Fibroblast of the conjunctiva (primary cell): Measurements from ENCODE around the gene LRRC75B.
"Not testable (repeated sequence)": the region's sequence is repeated elsewhere in the genome, so short reads cannot be mapped to it uniquely, and the experiment has no call there.

ENCODE experiments used
- DNase-seq: peaks from one replicate; pipeline ENCODE4 v3.0.0-alpha.2; 2010; ENCODE audit warnings: low read depth

Gene LRRC75B, protein sequence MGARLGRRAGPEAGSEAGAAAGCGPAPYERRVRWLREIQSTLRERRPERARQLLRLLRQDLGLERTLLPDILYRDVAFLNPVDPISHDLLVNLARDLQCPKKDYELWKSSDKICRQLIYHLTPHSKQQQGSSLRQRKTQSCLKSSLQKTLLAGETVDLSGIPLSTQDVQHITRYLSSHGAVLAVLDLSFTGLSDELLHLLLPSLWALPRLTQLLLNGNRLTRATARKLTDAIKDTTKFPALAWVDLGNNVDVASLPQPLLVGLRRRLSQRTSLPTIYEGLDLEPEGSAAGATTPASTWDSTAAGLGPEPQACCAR

DNA sequence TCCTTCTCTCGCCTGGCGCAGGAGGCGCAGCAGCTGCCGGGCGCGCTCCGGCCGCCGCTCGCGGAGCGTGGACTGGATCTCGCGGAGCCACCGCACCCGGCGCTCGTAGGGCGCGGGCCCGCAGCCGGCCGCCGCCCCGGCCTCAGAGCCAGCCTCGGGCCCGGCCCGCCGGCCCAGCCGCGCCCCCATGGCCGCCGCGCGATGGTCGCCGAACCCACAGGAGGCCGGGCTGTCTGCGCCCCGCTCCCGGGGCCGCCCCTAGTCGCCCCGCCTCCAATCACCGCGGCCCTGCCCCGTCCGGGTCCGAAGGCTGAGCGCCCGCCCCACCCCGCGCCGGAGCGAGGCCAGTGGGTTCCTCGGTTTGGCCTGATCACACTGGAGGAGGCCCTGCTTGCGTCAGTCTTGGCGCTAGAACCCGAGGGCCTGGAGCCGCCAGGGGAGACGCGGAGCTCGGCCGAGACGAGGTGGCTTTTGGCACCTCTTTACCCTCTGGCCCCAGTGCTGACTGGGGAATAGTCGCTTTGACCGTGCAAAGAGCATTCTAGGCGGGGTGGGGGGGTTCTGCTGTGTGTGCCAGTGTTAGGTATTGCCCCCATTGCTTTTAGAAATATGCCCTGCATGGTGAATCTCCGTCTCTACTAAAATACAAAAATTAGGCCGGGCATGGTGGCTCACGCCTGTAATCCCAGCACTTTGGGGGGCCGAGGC, at the start of gene LRRC75B:
LRRC75B (minus strand) TSS at position 223 of the 708 bp plus-strand sequence; CDS start at position 189, 34 bp downstream.
- DNase-seq: peak; percentile 76

DNA sequence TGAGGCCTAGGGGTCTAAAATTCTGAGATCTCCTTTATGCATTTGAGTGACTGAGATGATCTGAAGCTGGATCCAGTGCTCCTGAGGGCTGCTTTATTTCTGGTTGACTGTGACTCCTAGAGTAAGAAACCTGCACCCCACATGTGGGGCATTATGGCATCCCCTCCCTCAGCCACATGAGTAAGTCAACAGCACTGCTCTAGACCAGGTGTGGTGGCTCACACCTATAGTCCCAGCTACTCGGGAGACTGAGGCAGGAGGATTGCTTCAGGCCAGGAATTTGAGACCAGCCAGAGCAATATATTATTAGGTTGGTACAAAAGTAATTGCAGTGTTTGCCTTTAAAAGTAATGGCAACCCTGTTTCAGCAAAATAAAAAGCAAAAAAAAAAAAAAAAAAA, 49.4 kb upstream of the LRRC75B start:
- DNase-seq: not testable (repeated sequence)

DNA sequence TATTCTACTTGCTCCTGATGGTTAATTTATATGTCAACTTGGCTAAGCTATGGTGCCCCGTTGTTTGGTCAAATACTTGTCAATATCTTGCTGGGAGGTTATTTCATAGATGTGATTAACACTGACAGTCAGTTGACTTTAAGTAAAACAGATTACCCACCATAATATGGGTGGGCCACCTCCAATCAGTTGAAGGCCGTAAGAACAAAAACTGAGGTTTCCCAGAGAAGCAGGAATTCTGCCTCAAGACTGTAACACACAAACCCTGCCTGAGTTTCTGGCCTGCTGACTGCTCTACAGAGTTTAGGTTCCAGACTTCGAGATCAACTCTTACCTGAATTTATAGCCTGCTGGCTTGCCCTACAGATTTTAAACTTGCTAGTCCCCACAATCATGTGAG, 43.6 kb upstream of the LRRC75B start:
- DNase-seq: not testable (repeated sequence)

DNA sequence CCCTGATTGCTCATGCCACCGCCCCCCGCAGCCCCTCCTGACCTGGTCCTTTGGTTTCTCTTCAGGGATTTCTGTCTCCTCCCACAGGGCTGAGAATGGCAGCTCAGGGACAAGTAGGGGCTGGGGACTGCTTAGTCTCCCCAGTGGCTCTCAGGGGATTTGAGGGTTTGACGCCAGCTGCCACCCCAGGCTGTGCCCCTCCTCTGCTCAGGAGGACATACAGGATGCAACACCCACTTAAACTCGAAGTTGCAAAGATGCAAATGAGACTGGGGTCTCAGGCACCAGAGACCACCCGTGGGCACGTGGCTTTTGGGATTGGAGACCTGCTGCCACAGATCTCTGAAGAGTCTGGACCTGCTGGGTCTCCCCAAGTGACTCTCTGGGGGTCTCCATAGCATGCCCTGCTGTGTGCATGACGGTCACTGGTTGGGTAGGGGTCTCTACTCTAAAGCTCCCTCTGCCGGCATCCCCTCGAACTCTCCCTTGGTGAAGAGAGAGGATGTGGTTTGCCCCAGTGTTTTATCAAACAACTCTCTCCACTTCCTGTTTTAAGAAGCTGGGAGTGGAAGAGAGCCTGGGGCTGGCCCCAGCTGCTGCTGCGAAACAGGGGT, 42.0 kb upstream of the LRRC75B start:
- DNase-seq: not testable (repeated sequence)

DNA sequence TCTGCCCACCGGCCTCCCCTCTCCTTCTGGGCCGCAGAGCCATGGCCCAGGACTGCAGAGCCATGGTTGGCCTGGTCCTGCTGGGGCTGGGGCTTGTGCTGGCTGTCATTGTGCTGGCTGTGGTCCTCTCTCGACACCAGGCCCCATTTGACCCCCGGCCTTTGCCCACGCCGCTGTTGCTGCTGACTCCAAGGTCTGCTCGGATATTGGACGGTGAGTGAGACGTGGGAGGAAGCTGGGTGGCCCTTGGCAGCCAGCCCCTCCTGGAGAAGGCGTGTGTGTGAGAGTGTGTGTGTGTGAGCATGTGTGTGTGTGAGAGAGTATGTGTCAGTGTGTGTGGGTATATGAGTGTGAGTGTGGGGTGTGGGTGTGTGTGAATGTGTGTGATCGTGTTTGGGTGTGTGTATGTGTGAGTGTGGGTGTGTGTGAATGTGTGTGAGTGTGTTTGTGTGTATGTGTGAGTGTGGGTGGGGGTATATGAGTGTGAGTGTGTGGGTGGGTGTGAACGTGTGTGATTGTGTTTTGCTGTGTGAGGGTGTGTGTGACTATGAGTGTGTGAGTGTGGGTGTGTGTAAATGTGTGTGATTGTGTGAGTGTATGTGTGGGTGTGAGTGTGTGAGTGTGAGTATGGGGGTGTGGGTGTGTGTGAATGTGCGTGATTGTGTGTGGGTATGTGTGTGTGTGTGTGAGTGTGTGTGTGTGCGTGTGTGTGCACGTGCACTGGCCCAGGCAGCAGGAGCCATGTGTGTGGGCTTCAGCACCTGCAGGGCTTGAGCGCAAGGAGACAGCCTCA, 40.6 kb upstream of the LRRC75B start:
- DNase-seq: not testable (repeated sequence)

DNA sequence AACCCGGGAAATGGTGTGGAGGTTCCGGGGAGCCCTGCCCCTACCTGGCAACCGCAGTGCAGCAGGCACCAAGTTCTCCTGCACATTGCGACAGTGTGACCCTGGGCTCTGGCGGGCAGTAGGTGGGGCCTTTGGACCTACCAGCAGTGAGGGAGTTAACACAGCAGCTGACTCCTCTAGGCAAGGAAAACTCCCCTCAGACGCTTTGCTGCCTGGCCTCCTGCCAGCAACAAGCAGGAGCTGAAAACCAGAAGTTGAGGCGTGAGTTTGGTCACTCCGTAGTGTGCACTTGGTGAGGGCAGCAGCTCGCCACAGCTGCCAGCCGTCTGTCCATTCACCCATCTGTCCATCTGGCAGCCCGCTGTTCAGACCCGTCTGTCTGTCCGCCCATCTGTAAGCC, 39.8 kb upstream of the LRRC75B start:
- peak; percentile 10 for DNase-seq

DNA sequence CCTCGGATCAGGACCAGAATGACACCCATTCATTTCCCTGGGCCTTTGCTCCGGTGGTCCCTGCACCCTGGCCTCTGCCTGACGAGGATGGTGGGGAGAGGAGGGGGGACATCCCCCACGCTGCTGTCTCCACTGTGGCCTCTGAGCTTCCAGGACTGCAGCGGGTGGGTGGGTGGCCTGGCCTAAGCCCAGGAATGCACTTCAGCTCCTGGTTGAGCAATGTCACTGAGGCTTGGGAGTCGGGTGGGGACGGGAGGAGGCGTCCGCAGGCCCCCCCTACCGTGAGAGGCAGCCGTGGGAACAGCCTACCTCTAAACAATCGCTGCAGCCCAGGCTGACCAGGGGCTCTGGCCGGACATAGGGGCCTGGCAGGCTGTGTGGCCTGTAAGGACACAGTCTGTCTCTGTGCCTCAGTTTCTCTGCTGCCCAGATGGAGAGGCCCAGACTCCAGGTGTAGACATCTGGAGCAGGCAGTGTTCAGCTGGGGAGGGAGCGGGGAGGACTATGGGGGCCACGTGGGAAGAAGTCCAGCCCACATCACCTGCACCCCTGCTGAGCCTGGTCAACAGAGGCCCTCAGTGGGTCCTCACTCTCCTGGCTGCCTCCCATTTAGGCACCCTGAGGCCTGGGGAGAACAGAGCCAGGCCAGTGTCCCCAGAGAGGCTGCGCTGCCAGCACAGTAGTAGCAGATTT, 38.7 kb upstream of the LRRC75B start:
- DNase-seq: not testable (repeated sequence)

DNA sequence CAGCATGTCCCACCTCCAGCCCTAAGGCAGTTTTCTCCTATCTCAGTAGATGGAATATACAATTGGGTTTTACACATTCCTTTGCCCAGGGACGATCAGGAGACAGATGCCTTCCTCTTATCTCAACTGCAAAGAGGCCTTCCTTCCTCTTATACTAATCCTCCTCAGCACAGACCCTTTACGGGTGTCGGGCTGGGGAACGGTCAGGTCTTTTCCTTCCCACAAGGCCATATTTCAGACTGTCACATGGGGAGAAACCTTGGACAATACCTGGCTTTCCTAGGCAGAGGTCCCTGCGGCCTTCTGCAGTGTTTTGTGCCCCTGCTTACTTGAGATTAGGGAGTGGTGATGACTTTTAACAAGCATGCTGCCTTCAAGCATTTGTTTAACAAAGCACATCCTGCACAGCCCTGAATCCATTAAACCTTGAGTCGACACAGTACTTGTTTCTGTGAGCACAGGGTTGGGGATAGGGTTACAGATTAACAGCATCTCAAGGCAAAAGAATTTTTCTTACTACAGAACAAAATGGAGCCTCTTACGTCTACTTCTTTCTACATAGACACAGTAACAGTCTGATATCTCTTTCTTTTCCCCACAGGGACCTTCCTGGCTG, 38.0 kb upstream of the LRRC75B start:
- DNase-seq: not testable (repeated sequence)

DNA sequence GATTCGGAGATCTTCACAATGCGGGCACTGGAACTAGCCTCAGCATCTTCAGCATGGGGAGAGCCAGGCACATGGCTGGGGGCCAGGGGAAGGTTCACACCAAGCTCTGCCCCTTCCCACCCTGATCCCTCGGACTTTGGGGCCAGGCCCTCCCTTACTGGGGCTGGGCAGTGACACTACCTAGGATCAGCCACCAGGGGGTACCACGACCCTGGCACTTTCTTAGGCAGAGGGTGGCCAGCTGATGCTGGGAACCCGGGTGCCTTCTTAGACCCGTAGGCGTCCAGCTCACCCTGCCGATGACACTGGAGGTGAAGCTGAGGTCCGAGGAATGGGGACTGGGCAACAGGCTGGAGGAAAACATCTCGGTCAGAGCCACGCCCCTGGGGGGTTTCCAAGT, 36.2 kb upstream of the LRRC75B start:
- not testable (repeated sequence) for DNase-seq

DNA sequence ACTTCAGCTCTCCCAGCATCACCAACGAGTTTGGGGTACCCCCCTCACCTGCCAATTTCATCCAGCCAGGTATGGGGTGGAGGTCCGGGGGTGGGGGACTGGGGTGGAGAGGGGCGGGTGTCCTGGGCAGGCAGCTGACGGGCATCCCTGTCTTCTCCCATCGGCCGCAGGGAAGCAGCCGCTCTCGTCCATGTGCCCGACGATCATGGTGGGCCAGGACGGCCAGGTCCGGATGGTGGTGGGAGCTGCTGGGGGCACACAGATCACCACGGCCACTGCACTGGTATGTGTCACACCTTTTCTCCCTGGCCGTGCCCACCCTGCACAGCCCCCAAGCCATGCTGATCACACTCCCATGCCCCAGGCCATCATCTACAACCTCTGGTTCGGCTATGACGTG, 35.0 kb upstream of the LRRC75B start:
- not testable (repeated sequence) for DNase-seq

DNA sequence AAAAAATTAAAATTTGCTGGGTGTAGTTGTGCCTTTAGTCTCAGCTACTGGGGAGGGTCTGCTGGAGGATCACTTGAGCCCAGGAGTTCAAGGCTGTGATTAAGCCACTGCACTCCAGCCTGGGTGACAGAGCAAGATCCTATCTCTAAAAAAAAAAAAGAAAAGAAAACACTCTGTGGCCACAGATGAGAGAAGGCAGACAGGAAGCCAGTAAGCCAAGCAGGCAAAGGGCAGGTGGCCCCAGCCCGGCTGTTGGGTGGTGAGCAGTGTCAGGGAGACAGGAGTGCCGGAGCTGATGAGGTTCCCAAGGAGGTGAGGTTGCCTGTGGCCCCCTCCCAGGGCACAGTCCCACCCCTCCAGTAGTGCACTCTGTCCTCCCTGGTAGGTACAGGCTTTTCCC, 29.7 kb upstream of the LRRC75B start:
- not testable (repeated sequence) for DNase-seq

DNA sequence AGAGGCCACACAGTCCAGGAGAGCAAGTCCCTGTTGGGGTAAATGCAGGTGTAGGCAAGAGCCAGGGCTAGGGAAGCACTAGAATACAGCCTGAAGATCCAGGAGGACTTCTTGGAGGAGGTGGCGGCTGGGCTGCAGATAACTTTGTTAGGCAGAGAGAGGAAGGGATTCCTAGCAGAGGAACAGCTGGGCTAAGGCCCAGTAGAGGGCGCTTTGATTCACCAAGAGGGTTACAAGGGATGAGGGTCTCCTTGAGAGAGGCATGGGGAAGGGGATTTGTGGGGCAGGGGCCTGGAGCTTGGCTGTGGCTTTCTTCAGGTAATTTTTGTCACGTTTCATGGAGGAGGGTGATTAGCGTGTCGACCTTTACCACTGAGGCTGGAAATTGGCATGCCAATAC, 28.4 kb upstream of the LRRC75B start:
- DNase-seq: not testable (repeated sequence)

DNA sequence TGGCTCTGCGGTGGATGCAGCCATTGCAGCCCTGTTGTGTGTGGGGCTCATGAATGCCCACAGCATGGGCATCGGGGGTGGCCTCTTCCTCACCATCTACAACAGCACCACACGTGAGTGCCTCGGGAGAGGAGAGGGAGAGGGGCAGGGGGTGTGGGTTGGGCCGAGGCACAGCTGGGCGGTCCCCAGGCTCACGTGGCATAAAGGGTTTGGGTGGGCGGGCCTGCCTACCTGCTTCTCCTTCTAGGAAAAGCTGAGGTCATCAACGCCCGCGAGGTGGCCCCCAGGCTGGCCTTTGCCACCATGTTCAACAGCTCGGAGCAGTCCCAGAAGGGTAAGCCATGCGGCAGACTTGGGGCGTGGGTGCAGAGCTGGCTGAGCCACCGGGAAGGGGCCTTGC, 21.9 kb upstream of the LRRC75B start:
- not testable (repeated sequence) for DNase-seq

DNA sequence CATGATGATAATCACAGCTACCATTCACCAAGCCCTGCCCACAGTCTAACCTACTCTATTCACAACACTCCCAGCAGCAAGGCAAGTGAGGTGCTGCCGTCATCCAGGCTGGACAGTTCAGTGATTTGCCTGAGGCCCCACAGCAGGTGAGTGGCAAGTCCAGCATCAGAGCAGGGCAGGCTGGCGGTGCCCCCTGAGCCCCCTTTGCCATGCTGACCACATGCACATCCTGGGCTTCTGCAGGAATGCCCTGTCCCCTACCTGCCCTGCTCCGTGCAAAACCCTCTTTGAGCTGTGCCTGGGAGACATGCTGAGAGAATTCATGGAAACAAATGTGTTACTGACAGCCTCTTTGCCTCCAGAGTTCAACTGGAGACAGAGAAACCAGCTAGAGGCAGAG, 17.0 kb upstream of the LRRC75B start:
- DNase-seq: not testable (repeated sequence)

DNA sequence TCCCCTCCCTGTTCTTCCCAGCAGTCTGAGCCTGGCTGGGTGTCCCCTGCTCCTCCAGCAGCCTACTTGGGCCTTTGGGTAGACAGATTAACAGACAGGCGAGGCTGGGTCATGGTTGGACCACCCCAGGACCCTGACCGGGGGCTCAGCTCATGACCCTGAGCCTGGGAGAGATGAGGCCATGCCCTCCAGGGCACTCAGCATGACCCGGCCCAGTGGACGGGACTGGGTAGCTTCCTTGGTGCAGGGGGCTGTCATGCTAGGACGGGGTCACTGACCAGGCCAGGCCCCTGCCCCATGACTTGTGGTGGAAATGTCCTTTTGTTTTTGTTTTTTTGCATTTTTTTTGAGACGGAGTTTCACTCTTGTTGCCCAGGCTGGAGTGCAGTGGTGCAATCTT, 15.5 kb upstream of the LRRC75B start:
- DNase-seq: not testable (repeated sequence)

DNA sequence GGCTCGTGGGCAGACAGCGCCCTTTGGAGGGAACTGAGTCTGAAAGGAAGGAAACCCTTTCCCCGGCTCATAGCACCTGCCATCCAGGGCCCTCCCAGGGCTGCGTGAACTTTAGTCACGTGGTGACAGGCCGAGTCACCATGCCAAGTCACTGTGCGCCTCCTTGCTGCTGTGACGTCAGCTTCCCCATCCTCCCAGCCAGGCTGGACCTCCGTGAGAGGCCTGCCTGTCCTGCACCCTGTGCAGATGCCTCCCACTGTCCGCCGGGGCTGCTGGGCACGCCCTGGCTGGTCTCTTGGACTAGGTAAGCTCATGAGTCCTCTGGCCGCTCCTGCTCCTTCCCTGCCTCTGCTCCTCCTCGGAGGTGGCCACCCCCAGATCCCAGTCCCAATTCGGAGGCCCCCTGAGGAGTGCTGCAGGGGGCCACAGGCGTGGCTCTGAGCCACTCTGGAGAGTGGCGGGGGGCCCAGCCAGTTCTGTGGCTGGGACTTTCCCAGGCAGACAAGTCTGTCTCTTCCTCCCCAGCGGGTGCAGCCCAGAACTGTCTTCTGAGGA, 14.6 kb upstream of the LRRC75B start:
- not testable (repeated sequence) for DNase-seq

DNA sequence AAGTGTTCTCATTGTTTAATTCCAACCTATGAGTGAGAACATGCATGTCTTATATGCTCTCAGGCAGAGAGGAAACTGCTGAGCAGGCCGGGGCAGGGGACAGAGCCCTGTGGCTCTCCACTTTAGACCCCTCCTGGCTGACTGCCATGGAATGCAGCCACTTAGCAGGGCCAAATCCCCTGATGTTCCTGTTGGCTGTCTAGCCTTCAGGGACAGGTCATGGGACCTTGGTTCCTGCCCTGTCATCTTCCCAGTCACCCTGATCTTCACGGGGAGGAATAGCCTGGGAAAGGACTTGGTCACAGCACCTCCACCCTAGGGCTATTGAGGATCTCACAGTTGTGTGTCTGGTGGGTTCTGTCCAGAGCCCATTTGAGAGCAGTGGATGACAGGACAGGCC, 13.5 kb upstream of the LRRC75B start:
- not testable (repeated sequence) for DNase-seq

DNA sequence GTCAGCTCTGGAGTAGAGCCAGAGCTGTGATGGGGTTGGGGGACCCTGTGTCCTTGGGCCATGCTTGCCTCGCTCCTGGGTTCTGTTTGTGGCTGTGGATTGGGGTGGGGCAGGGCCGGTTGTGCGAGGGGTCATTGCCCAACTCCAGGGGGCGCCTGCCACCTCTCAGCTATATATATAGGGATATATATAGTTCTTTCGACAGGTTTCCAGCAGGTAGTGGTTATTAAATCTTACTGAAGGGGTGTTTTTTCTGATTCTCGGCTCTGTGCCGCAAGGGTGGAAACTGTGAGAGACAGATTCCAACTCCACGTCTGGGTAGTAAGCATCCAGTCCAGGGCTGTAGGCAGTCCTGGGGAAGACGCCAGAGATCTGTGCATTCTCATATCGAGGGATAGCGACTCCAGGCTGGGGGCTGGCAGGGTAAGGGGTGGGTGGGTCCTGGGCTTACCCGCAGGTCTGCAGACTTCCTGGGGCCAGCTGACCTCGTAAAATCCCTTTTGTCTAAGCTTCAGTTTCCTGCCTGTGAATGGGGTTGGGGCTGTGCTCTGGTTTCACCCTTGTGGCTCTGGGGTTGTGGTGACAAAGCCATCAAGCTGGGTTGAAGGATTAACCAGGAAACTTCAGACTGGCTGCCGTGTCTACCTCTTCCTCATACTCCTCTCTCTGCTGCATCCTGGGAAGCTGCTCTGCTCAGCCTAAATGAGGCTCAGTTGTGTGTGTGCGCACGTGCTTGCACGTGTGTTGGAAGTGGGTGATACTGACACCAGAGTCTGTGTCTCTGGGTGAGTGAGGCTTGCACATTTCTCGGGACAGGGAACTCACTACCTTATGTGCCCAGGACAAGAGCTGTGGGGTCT, 11.1 kb upstream of the LRRC75B start:
- not testable (repeated sequence) for DNase-seq

DNA sequence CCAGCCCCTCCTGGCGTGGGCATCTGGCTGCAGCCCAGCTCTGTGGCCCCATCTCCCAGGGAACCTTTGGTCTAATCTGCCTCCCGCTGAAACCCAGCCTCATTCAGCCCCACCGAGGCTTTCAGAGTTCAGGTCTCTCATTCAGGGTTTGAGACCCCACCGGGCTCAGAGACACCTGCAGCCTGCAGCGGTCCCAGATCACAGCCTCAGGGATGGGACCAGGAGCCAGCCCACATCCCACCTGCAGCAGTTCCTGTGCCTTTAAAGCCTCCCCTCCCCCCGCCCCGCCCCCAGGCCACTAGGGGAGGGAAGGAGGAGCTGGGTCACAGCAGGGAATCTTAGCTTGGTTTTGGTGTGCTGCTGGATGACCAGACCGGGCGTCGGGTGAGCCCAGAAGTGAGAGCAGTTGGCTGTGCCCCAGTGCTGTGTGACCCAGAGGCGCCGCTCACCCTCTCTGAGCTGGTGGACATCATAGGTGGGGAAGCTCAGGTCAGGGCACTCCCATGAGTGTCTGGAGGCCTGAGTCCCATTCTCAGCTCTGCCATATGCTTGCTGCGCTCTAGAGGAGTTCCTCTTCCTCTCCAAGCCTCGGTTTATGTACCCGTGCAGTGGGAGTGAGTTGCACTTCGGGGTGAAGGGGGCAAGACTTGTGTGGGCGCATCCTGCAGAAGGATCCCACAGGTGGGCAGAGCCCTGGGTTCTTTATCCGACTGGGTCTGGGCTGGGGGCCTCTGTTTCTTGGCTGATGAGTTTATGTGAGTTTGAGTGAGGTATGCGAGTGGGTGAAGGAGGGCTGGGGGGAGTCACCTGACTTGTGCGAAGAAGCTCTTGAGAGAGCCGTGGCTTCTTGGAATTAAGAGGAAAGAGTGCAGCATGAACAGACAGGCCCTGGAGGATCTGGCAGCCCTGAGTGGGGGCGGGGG, 10.2 kb upstream of the LRRC75B start, which contains the start of gene GGT1:
GGT1 (plus strand) TSS at position 347 of the 923 bp plus-strand sequence. CDS start 7,889 bp downstream, outside the sequence.
- not testable (repeated sequence) for DNase-seq
